ENCODE data around the gene RAB12. TPM values are rescaled to one million over a fixed set of nuclear protein-coding genes. Genes with fewer than 3 reads are reported as not detected.
"Not testable (repeated sequence)": the region's sequence is repeated elsewhere in the genome, so short reads cannot be mapped to it uniquely, and the experiment has no call there.

RAB12 gene, protein sequence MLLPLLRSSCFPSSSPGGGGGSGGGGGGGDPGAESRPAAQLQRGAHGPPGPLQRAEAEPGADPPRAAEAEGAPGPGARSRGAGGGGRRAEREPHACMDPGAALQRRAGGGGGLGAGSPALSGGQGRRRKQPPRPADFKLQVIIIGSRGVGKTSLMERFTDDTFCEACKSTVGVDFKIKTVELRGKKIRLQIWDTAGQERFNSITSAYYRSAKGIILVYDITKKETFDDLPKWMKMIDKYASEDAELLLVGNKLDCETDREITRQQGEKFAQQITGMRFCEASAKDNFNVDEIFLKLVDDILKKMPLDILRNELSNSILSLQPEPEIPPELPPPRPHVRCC
- 10 to 100 TPM; 11.0 to 11.9 TPM for total RNA-seq

DNA sequence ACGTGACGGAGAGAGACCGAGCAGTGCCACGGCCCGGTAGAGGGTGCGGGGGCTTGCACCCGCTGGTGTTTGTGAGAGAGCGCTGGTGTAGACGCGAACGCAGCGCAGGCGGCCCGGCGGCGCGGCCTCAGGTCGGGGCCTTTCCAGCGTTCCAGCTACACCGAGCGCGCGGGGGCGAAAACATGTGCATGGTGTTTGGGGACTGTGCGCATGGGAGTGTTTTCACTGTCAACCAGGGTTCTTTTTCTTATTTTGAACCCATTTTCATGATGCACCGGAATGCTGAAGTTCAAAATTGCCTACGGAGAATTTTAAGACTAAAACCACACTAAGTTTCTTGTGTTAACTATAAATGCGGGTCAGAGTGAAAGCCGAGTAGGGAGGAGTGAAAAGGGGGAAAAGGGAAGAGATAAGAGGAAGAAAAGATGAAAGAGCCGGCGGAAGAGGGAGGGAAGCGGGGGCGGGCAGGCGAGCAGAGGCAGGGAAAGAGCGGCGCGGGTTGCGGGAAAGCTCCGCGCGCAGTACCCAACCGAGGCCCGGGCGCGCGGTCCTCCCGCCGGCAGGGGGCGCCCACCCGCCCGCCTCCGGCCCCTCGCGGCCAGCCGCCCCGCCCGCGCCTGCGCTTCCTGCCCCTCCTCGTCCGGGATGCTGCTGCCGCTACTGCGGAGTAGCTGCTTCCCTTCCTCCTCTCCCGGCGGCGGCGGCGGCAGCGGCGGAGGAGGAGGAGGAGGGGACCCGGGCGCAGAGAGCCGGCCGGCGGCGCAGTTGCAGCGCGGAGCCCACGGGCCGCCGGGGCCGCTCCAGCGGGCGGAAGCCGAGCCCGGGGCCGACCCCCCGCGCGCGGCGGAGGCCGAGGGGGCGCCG lies at the start of gene RAB12:
Gene RAB12 (plus strand): TSS at position 643 of the 864 bp plus-strand sequence. CDS start 3 bp downstream, at position 646.
- Mint-ChIP-seq H3K27ac (peak within 1 kb of the TSS; percentile 91), H3K27me3 (ENCODE audit: low read depth) (no peaks in the 10 kb centered on the region), H3K36me3 (ENCODE audit: low read depth) (peaks cover 11% of the 10 kb centered on the region), H3K9me3 (no peaks in the 10 kb centered on the region), H3K4me3 (peak within 1 kb of the TSS; percentile 89), H3K4me1 (ENCODE audit: low read depth) (peaks cover 47% of the 10 kb centered on the region)
- peak; percentile 87 for DNase-seq
- intact Hi-C loops (cut with micrococcal nuclease) = loop anchor here (1.0 to 5.0 kb wide), 4 partner anchors 96 to 1304 kb away; partner anchors contain the start of genes MTCL1 and TWSG1
- CTCF ChIA-PET = interaction anchor here (0.6 kb wide), 1 partner anchor 735 kb away, joined by 3 read pairs; no protein-coding TSS in a partner anchor

DNA sequence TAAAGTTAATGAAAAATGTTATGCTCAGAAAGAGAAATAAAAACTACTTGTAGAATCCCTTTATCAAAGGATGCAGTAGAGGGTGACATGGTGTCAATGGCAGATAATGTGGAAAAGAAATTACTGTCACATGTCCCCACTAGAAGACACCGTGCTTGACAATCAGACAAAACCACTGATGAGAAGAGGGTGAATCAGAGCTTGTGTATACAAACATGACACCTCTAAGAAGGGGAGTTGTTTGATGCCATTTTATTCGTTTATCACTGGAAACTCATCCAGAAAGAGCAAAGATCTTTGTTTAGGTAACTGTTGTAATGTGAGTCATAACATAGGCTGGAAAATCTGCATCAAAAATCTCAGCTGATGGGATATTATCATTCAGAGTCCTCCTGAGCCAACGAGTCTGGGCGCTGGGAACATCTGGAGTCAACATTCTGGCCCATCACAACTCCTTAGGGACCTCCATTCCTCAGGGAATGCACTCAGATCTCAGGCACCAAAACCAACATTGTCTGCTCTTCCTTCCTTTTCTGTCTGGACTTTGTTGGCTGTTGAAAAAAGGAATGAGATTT lies 49.5 kb upstream of the RAB12 start:
- CTCF ChIA-PET = no interaction called here
- Mint-ChIP-seq H3K9me3 (no peaks in the 10 kb centered on the region), H3K27ac (no peak overlapping the region), H3K27me3 (ENCODE audit: low read depth) (no peaks in the 10 kb centered on the region), H3K36me3 (ENCODE audit: low read depth) (no peaks in the 10 kb centered on the region), H3K4me1 (ENCODE audit: low read depth) (no peaks in the 10 kb centered on the region), H3K4me3 (no peak overlapping the region)
- no peak for DNase-seq
- intact Hi-C loops (cut with micrococcal nuclease) = no loop called here

DNA sequence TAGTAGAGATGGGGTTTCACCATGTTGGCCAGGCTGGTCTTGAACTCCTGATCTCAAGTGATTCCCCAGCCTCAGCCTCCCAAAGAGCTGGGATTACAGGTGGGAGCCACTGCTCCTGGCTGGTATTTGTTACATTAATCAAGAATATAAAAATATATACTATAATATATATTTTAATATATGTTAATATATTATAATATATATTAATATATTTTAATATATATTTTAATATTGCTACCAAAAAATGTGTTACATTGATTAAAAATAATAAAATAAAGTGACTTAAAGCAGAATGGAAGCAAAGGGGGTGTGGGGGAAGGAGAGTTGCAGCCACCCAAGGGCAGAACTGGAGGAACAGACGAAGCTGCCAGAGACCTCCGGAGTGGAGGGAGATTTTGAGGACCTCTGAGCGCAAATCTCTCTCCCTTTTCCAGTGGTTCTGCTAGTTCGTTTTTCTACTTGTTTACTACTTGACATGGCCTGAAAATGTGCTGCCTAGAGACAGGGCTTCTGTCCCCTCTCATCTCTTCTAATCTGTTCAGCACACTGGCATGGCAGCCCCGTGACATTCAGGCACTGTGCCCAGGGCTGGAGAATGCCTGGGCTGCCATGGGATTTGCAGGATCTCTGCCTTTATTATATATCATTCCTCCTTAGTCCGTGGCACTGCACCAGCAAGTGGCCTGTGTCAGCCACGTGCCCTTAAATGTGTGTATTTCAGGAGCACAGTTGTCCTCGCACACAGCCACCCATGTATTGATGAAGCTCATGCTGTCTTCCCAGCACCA lies 47.9 kb upstream of the RAB12 start:
- CTCF ChIA-PET = no interaction called here
- H3K27ac Mint-ChIP-seq = no peak overlapping the region
- no peaks in the 10 kb centered on the region for H3K36me3 Mint-ChIP-seq (ENCODE audit: low read depth)
- intact Hi-C loops (cut with micrococcal nuclease) = no loop called here
- H3K4me3 Mint-ChIP-seq = no peak overlapping the region
- no peaks in the 10 kb centered on the region for H3K4me1 Mint-ChIP-seq (ENCODE audit: low read depth)
- H3K27me3 Mint-ChIP-seq (ENCODE audit: low read depth) = no peaks in the 10 kb centered on the region
- no peaks in the 10 kb centered on the region for H3K9me3 Mint-ChIP-seq
- no peak for DNase-seq

DNA sequence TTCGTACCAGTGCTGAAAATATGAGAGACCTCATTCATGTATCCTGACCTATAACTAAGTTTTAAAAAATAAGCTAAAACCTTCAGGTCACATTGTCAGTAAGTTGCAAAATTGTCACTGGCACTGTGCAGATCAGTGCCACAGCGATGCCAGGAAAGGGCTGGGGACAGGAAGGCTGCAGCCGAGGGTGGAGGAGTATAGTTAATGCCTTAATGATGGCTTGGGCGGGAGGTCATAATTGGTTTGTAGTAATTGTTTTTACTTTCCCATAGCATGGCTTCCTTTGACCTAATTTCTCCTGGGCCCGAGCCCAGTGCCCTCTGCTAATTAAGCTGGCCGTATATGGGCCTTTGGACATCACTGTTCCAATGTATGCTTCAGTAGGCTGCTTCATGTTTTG lies 47.2 kb upstream of the RAB12 start:
- no peaks in the 10 kb centered on the region for H3K9me3 Mint-ChIP-seq
- CTCF ChIA-PET = no interaction called here
- DNase-seq = no peak
- intact Hi-C loops (cut with micrococcal nuclease) = no loop called here
- H3K27me3 Mint-ChIP-seq (ENCODE audit: low read depth) = no peaks in the 10 kb centered on the region
- no peaks in the 10 kb centered on the region for H3K4me1 Mint-ChIP-seq (ENCODE audit: low read depth)
- no peak overlapping the region for H3K4me3 Mint-ChIP-seq
- no peaks in the 10 kb centered on the region for H3K36me3 Mint-ChIP-seq (ENCODE audit: low read depth)
- no peak overlapping the region for H3K27ac Mint-ChIP-seq

DNA sequence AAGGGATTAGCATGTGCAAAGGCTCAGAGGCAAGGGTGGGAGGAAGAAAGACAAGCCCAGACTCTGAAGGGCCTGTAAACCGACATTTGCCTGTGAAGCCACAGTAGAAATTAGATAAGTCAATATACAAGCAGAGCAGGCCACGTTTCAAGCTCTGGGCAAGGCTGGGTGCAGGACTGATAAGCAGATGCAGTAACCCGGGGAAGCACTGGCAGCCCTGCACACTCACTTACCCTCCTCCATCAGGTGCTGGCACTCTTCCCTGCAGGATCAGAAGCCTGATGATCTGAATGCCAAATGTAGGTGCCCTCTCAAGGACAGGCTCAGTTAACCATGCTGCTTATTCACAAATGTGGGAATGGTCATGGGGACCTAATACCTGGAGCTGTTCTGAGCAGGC lies 46.3 kb upstream of the RAB12 start:
- CTCF ChIA-PET = no interaction called here
- H3K27me3 Mint-ChIP-seq (ENCODE audit: low read depth) = no peaks in the 10 kb centered on the region
- H3K4me1 Mint-ChIP-seq (ENCODE audit: low read depth) = no peaks in the 10 kb centered on the region
- intact Hi-C loops (cut with micrococcal nuclease) = no loop called here
- H3K36me3 Mint-ChIP-seq (ENCODE audit: low read depth) = no peaks in the 10 kb centered on the region
- H3K4me3 Mint-ChIP-seq = no peak overlapping the region
- no peak for DNase-seq
- H3K9me3 Mint-ChIP-seq = no peaks in the 10 kb centered on the region
- no peak overlapping the region for H3K27ac Mint-ChIP-seq

DNA sequence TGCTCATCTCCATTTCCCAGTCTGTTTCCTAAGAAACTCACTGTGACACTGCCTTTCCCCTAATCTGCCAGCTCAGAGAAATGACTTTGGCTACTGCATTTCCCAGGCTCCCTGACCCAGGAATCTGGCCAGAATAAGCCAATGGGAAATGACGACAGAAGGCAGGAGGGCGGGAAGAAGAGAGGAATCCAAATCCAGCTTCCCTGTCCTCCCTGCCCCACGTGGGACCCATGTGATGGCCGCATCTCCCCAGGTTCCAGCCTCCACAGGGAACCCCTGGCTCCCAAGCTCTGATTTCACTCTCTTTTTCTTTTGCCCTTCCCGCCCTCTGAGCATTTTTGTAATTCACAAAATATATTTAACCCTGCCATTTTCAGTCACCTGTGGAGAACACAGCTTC lies 37.8 kb upstream of the RAB12 start:
- Mint-ChIP-seq H3K36me3 (ENCODE audit: low read depth) (no peaks in the 10 kb centered on the region), H3K27me3 (ENCODE audit: low read depth) (peaks cover 3% of the 10 kb centered on the region), H3K4me3 (no peak overlapping the region), H3K9me3 (no peaks in the 10 kb centered on the region), H3K27ac (no peak overlapping the region), H3K4me1 (ENCODE audit: low read depth) (no peaks in the 10 kb centered on the region)
- intact Hi-C loops (cut with micrococcal nuclease) = no loop called here
- DNase-seq = no peak
- CTCF ChIA-PET = no interaction called here

DNA sequence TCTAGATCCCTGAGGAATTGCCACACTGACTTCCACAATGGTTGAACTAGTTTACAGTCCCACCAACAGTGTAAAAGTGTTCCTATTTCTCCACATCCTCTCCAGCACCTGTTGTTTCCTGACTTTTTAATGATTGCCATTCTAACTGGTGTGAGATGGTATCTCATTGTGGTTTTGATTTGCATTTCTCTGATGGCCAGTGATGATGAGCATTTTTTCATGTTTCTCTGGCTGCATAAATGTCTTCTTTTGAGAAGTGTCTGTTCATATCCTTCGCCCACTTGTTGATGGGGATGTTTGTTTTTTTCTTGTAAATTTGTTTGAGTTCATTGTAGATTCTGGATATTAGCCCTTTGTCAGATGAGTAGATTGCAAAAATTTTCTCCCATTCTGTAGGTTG lies 35.5 kb upstream of the RAB12 start:
- H3K27ac Mint-ChIP-seq; H3K9me3 Mint-ChIP-seq; intact Hi-C loops (cut with micrococcal nuclease); DNase-seq; H3K27me3 Mint-ChIP-seq (ENCODE audit: low read depth); H3K36me3 Mint-ChIP-seq (ENCODE audit: low read depth); CTCF ChIA-PET; H3K4me1 Mint-ChIP-seq (ENCODE audit: low read depth); H3K4me3 Mint-ChIP-seq: not testable (repeated sequence)

DNA sequence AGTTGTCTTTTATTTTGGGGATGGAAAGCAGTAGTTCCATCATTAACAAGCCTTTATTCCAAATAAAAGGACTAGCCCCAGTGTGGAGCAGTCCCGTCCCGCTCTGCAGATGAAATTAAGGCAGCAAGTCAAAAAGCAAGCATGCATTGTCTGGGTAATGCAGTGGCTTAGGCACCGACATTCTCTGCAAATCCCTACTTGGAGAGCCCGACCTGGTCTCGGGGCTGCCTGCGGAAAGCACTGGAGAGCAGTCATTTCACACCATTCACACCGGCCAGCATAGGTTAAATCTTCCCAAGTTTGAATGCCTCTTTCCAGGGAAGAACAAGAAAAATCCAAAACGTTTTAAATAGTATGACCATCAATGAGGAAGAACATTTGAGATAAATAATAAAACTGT lies 24.4 kb upstream of the RAB12 start:
- H3K27me3 Mint-ChIP-seq (ENCODE audit: low read depth) = peaks cover 10% of the 10 kb centered on the region
- intact Hi-C loops (cut with micrococcal nuclease) = no loop called here
- H3K27ac Mint-ChIP-seq = no peak overlapping the region
- no peaks in the 10 kb centered on the region for H3K9me3 Mint-ChIP-seq
- CTCF ChIA-PET = interaction anchor here (0.7 kb wide), 1 partner anchor 229 kb away, joined by 3 read pairs; no protein-coding TSS in a partner anchor
- no peaks in the 10 kb centered on the region for H3K36me3 Mint-ChIP-seq (ENCODE audit: low read depth)
- H3K4me1 Mint-ChIP-seq (ENCODE audit: low read depth) = no peaks in the 10 kb centered on the region
- DNase-seq = no peak
- H3K4me3 Mint-ChIP-seq = no peak overlapping the region

DNA sequence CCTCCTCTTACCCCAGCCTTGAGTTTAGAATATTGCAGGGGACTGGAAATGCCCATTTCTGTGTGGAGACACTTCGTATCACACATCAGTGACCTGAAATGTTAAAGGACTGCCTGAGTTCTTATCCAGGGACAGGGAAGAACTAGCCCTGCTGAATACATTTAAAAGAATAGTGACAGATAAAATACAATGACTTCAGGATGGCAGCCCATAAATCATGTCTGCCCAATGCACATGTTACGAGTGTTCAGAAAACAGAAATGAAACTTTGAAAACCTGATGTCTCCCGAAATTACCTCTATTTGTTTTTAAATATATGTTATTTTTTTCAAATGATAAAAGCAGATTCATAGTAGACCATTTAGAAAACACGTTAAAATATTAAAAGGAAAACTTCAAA lies 22.3 kb upstream of the RAB12 start:
- H3K4me3 Mint-ChIP-seq = no peak overlapping the region
- intact Hi-C loops (cut with micrococcal nuclease) = no loop called here
- peaks cover 8% of the 10 kb centered on the region for H3K27me3 Mint-ChIP-seq (ENCODE audit: low read depth)
- no peaks in the 10 kb centered on the region for H3K9me3 Mint-ChIP-seq
- H3K27ac Mint-ChIP-seq = no peak overlapping the region
- no peak for DNase-seq
- CTCF ChIA-PET = no interaction called here
- no peaks in the 10 kb centered on the region for H3K4me1 Mint-ChIP-seq (ENCODE audit: low read depth)
- H3K36me3 Mint-ChIP-seq (ENCODE audit: low read depth) = no peaks in the 10 kb centered on the region

DNA sequence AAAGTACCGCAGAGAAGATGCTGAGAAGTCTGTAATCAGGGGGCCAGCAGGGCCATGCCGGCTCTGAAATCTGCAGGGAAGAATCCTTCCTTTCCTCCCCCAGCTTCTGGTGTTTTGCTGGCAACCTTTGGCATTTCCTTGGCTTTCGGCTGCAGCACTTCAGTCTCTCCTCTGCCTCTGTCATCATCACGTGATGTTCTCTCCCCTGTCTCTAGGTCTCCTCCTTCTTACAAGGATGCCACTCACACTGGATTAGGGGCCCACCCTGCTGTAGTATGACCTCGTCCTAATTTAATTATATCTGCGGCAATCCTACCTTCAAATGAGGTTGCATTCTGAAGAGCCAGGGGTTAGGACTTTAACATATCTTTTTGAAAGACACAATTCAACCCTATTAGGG lies 13.8 kb upstream of the RAB12 start:
- CTCF ChIA-PET = interaction anchor here (0.6 kb wide), 1 partner anchor 87 kb away, joined by 3 read pairs; no protein-coding TSS in a partner anchor
- Mint-ChIP-seq H3K4me3 (no peak overlapping the region), H3K27me3 (ENCODE audit: low read depth) (no peaks in the 10 kb centered on the region), H3K27ac (no peak overlapping the region), H3K4me1 (ENCODE audit: low read depth) (no peaks in the 10 kb centered on the region), H3K9me3 (no peaks in the 10 kb centered on the region), H3K36me3 (ENCODE audit: low read depth) (no peaks in the 10 kb centered on the region)
- no peak for DNase-seq
- intact Hi-C loops (cut with micrococcal nuclease) = no loop called here

DNA sequence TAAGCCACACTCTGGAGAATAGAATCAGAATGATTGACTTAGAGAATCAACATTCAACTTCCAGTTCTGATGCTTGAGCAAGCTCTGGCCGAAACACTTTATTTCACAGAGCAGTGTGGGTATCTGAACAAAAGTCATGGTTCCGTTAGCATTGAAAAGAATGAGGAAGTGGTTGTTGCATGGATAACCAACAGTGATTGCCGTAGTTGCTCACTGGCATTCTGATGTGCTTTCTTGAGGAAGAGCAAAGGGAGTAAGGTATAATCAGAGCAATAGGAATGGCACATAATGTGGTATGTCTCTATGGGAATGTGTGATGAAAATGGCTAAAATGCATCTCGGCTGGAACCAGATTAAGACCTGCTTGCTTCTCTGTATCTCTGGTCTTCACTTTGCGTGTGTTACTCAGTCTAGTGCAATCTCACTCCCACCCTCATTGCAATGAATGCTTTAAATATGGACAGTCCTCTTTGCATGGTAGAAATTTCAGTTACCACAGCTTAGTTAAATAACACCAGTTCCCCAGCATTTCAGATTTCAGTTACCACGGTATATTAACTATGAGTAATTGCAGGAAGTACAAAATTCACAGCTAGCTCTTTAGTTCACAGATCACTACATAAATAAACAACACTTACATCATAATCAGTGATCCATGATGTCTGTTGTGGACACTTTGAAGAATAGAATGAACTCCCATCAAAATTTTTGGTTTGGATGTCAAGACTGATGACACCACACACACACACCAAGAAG lies 7.8 kb upstream of the RAB12 start:
- Mint-ChIP-seq H3K27ac (no peak overlapping the region), H3K36me3 (ENCODE audit: low read depth) (no peaks in the 10 kb centered on the region), H3K4me3 (no peak overlapping the region), H3K27me3 (ENCODE audit: low read depth) (peaks cover 10% of the 10 kb centered on the region), H3K4me1 (ENCODE audit: low read depth) (peaks cover 14% of the 10 kb centered on the region), H3K9me3 (no peaks in the 10 kb centered on the region)
- CTCF ChIA-PET = interaction anchor here (0.6 kb wide), 1 partner anchor 333 kb away, joined by 3 read pairs; no protein-coding TSS in a partner anchor
- DNase-seq = no peak
- intact Hi-C loops (cut with micrococcal nuclease) = no loop called here
